Measurements from ENCODE around the gene MOK.

The MOK gene

DNA sequence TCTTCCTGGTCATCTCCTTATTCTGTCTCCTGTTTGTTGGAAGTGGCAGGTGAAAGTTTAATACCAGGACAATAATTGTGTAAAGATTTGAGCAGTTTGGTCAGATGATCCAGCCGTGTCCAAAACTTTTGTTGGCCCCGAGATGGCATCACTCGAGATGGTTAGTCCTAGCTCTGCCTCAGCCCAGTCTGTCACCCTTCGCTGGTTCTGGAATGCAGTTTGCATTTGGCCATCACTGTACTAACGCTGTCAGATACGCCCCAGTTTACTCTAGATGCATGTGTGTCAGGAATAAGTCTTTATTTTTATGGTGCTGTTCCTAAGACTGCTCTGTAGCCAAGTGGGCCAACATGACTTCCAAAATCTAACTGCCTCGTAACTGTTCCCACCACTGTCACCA lies 79.6 kb downstream of the MOK start:
- DNase-seq (ENCODE audit: low read depth in 2 of 2), result no peak

DNA sequence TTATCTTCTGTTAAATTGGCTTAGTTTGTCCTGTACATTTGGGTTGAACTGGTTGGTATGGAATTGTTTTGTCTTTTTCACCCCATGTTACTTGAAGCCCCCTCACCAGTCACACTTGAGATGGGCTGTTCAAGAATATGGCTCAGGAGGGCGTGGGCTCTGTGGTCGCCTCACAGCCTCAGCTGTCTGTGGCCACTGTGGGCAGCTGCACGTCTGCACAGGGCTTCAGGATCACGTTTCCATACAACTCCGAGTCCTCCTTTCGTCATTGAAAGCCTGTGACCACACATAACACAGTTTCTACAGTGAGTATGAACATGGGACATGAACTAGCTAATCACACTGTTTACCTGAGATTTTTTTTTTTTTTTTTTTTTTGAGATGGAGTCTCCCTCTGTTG lies 81.3 kb downstream of the MOK start:
- no peak for DNase-seq (ENCODE audit: low read depth in 2 of 2)

DNA sequence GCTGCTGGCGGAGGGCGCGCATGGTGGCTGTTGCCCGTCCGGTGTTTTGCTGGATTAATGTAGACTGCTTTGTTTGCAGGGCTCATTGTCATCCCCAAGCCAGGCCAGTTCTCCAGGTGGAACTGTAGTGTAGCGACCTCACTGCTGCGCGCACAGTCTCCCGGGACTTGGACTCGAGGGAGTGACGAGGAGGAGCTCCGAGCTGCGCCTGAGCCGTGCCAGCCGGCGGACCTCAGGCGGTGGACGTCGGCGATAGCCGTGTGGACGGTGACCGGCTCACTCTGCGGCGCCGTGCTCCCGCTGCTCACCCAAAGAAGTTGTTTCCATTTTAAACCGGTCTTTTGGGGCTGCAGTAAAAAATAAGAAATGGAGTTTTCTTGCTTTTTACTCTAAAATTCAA lies 82.2 kb downstream of the MOK start:
- no peak for DNase-seq (ENCODE audit: low read depth in 2 of 2)

DNA sequence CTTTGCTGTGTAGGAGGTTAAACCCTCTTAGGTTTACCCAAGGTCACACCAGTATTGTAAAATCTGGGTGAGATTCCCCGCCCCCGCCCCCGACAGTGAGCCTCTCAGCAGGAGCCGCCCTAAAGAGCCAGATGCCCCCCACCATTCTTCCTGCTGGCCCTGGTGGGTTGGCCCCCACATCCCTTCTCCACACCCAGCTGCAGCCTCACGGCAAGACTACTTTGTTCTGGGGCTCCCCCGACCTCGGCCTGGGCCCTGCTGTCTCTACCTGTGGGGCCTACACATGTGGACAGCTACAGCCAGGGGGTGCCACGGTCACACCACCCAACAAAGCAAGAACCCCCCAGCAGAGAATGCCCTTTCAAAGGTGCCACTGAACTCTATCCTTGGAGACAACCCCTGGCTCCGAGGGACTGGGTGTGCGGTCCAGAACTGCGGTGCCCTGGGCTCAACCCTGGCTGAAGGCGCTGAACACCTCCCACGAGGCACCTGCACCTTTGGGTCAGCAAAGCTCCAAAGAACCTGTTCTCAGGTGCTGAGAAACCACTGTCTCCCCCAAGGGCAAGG lies 82.9 kb downstream of the MOK start:
- no peak for DNase-seq (ENCODE audit: low read depth in 2 of 2)

DNA sequence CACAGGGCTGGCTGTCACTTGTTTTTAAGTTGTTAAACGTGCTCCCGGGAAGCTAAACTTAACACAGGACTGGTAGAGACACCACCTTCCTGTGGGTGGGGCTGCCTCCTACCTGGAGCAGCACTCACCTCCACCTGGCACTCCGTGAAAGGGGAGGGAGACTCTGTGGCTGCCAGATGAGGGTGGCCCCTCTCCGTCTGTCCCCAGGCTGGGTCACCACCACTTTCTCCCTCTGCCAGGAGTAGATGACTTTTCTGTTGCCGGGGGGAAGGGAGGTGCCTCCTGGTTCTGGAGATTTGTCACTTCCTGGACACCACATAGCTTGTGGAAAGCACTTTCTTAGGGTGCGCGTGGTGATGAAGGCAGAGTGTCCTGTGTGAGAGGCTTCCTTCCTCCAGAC lies 83.9 kb downstream of the MOK start:
- no peak for DNase-seq (ENCODE audit: low read depth in 2 of 2)

DNA sequence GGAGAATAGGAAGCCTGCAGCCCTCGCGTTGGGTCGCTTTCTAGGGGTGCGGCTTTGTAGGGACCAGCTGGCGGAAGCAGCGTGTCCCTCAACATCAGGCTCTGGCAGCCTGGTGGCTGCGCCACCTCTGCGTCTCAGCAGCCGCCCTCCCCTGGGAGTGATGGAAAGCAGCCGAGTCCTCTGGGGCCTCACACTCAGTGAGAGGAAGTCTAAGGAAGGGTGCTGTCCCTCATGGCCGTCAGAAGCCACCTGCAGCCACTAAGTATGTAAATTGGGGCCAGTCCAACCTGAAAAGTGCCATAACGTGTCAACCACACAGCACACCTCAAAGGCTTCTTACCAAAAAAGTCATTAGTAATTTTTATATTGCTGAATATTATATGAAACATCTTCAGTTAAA lies 84.9 kb downstream of the MOK start:
- no peak for DNase-seq (ENCODE audit: low read depth in 2 of 2)

DNA sequence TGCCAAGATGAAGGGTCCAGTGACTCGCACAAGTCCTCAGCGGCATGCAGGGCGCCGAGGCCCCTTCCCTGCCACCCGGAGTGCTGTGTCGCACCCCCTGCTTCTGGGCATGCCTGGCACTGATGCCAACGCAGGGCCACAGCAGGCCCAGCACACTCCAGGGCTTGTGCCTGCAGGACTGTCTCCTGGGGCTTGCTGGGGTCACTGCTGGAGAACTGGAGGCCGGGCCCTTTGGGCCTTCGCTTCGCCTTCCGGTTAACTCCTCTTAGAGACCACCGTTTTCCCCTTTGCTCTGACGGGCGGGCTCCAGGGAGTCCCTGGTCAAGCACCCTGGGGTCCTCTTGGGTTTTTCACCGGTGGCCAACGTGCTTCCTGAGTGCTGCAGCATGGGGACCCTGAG lies 85.6 kb downstream of the MOK start:
- DNase-seq (ENCODE audit: low read depth in 2 of 2), result no peak

DNA sequence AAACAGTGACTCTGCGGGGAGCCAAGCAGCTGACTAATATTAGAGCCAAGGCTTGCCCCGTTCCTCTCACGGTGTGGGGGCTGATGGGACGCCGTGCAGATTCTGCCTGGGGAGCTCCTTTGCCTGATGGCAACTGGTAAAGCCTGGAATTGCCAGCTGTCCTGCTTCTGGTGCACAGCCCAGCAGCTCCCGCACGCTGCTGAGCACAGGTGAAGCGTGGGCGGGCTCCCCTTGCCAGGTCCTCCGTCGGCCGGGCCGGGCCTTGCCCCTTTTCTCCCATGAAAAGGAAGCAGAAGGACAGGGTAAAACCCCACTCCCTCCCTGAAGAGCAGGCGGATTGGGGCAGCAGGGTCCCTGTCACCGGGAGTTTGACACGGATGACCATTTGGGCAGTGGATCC lies 86.3 kb downstream of the MOK start:
- DNase-seq (ENCODE audit: low read depth in 2 of 2), result no peak

DNA sequence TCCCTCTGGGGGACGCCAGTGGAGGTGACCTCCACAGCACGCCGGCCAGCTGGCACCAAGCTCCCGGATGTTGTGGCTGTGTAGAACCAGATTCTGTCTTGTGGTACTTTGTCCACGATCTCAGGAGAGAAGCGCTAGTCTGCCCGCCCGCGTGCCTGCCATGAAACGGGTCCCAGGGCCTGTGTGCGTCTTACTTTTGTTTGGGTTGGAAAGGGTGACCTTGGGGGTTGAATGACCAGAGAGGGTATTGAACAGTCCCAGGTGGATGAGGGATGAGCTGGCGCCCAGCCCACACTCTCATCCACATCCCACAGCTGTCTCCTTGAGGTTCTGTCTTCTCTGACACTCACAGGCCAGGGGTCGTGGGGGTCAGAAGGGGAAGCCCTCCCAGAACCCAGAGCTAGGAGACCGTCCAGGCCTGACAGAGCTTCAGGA lies 87.0 kb downstream of the MOK start:
- no peak for DNase-seq (ENCODE audit: low read depth in 2 of 2)

DNA sequence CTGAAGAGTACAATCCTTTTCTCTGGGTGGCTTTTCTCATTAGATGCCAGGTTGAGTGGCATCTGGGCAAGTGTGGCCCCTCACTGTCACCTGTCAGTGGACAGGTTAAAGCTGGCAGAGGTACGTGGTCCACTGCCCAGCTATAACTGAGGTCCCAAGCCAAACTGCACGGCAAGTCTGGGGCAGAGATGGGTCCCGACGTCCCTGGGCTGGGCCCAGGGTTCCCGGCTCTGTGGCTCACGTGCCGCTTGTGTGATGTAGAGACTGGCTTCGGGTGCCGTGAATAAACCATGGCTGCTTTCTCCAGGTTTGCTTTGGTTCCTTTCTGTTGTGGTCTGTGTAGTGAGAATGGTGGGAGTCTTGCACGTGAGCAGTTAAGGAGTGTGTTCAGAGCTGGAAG lies 87.6 kb downstream of the MOK start:
- no peak for DNase-seq (ENCODE audit: low read depth in 2 of 2)

DNA sequence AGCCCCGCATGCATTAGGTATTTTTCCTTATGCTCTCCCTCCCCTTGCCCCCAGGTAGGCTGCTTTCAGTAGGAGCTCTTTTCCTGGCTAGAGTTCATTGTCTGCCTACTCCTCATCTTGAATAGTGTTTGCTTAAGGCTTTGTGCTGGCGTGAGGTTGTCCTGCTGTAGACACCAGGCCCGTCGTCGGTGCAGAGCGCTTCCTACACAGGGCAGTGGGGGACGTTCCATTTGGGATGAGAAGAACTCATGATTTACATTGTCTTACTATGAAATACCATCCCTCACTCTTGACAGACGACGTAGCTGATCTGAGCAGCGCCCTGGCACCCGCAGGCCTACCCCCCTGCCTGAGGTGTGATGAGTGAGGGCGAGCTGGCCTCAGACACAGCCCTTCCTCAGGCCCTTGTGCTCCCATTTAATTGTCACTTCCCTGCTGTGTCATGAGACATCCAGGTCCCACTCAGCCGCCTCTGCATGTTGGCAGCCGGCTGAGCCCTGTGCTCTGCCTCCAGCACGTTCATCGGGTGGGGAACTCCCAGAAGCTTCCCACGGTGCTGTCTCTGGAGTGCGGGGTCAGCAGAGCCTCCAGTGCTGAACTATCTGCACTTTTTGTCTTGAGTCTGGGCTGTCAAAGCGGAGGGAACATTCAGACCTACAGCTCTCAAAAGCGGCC lies 89.3 kb downstream of the MOK start:
- no peak for DNase-seq (ENCODE audit: low read depth in 2 of 2)

DNA sequence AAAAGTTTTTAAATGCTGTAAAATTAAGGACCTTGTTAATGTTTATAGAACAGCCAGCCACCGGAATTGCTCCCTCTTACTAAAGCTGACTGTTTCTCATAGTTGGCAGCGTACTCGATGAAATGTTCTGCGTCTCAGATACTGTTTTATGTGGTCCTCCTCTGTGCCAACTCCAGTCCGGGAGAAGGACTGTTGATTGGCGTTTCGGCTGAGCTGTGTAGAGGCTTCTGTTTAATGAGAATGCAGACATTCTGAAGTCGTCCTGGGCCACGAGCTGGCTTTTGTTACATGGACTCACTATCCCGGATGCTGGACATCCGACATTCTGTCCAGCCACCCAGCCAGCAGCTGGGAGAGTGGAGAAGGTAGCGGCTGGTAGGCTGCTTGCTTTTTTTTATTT lies 89.9 kb downstream of the MOK start:
- DNase-seq (ENCODE audit: low read depth in 2 of 2), result no peak

DNA sequence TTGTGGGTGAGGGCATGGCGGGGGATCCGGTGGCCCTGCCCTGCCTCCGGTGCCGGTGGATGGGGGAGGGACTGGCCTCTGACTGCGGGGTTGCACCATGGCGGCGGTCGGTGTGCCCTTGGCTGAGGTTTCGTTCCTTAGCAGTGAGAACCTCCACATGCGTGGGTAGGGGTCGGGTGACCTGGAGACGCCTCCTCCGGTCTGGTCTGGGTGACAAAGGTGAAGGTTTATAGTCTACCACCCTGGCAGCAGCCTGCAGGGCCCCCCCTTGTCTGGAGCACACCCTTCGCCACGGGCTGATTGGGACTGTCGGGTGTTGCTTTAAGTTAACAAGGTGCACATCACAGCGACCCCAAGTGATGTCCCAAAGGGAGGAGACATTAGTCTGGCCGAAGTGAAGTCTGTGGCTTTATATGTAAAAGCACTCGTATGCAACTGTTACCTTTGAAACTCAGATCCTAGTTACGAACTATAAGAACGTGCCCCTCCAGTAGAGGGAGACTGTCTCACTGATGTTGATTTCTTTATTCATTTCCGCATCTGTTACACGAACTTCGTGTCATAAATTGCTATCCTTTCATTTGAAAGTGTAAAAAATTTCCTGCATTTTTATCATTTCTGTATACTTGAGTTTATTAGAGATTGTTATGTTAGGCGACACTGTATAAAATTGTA lies 90.8 kb downstream of the MOK start:
- no peak for DNase-seq (ENCODE audit: low read depth in 2 of 2)

DNA sequence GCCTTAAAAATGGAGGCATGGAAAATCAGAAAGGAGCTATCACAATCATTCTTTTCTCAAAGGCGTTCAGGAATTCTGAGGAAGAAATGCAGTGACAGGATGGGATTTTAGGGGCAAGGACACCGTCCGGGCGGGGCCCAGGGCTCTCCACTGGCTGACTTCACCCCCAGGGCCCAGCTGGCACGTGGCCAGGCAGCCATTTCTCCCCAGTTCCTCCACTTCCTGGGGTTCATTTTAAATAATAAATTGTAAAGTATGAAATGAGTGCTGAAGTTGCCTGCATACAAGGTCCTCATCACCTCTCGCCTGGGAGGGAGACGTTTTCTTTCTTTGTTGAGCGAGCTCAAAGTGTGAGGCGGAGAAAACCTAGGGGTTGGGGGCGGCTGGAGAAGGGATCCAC lies 91.5 kb downstream of the MOK start:
- no peak for DNase-seq (ENCODE audit: low read depth in 2 of 2)

DNA sequence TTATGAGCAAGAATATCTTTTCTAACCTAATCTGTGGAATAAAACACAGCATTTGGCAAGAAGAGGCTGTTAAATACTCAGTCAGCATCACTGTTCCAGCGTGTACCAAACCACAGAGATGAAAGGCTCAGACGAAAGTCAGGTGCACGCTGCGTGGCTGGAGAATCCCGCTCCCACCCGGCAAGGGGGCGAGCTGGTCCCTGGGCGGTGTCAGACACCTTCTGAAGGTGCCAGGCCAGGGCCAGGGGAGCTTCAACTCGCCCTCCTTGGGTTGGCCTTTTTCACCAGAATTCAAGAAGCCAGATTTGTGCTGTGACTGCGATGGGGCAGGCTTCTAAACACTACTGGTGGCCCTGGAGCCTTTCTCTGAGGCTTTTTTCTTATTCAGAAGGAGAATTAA lies 92.1 kb downstream of the MOK start:
- DNase-seq (ENCODE audit: low read depth in 2 of 2), result no peak

DNA sequence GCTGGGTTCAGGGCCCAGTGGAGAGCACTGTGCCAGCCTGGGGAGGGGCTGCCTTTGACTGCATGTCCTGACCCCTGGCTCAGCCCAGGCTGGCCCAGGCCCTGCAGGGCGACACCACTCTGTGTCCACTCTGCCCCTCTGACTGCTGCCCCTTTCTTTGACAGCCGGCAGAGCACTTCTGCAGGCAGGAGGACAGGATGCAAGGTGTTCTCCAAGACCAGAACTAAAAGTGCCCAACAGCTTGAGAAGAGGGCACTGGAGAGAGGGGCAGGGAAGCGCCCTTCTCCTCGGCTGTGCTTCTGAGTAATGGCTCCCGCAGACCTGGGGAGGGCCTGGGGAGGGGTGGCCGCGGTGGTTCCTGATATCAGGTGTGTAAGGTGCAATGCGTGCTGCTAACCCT lies 92.6 kb downstream of the MOK start:
- DNase-seq (ENCODE audit: low read depth in 2 of 2), result no peak

DNA sequence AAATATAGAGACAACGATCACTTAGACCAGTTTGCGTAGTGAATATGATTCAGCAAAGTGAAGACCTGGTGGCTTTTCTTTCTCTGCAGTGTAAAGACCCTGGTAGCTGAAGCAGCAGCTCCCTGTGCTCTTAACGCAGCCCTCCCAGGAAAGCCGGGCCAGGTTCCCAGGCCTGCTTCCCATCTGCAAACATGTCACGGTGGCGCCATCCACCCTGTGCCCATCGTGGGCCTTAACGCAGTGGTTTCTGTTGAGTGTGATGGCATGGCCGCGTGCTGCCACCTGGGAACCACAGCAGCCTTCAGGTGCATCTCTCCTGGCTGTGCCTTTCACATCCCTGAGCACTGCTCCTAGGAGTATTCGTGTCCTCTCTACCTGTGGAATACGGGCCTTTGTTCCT lies 93.7 kb downstream of the MOK start:
- no peak for DNase-seq (ENCODE audit: low read depth in 2 of 2)

DNA sequence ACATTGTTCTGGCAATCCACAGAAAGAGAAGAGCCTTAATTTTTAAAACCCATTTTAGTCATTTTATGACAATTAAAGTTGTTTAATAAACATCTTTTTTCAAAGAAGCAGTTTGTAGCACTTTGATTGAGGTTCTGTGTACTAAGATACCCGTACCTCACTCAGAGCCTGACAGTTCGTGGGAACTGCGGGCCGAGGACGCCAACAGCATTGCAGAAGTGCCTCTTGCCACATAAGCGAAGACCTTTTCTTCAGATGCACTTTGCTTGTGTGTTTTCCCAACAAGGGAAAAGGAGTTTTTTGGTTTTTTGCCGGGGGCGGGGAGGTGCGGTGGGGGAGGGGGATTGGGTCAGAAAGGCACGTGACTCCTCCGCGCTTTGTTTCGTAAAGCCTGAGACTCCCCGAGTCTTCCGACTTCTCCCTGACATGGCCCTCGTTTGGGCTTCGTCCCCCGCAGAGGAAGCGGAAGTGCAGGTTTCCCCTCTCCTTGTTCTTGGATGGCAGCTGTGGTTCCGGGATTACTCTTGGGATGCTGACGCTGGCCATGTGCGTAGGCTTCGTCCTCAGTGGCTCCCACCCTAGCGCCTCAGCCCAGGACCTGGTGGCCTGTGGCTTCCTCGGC lies 94.4 kb downstream of the MOK start:
- no peak for DNase-seq (ENCODE audit: low read depth in 2 of 2)

DNA sequence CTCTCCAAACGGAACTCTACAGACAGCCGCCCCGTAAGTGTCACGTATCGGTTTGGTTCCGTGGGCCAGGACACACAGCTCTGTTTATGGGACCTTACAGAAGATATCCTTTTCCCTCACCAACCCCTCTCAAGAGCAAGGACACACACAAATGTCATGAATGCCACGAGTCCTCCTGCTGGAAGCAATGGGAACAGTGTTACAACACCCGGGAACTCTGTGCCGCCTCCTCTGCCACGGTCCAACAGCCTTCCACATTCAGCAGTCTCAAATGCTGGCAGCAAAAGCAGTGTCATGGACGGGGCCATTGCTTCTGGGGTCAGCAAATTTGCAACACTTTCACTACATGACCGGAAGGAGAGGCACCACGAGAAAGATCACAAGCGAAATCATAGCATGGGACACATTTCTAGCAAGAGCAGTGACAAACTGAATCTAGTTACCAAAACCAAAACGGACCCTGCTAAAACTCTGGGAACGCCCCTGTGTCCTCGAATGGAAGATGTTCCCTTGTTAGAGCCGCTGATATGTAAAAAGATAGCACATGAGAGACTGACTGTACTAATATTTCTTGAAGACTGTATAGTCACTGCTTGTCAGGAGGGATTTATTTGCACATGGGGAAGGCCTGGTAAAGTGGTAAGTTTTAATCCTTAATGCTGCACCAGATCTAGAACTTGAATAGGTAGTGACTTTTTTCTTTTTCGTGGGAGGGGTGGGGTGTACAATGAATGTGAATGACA lies 95.6 kb downstream of the MOK start:
- no peak for DNase-seq (ENCODE audit: low read depth in 2 of 2)

DNA sequence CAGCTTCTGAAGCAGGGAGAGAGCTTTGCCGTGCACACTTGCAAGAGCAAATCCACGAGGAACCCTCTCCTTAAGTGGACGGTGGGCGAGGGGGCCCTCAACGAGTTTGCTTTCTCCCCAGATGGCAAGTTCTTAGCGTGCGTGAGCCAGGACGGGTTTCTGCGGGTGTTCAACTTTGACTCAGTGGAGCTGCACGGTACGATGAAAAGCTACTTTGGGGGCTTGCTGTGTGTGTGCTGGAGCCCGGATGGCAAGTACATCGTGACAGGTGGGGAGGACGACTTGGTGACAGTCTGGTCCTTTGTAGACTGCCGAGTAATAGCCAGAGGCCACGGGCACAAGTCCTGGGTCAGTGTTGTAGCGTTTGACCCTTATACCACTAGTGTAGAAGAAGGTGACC lies 96.2 kb downstream of the MOK start:
- DNase-seq (ENCODE audit: low read depth in 2 of 2), result no peak

DNA sequence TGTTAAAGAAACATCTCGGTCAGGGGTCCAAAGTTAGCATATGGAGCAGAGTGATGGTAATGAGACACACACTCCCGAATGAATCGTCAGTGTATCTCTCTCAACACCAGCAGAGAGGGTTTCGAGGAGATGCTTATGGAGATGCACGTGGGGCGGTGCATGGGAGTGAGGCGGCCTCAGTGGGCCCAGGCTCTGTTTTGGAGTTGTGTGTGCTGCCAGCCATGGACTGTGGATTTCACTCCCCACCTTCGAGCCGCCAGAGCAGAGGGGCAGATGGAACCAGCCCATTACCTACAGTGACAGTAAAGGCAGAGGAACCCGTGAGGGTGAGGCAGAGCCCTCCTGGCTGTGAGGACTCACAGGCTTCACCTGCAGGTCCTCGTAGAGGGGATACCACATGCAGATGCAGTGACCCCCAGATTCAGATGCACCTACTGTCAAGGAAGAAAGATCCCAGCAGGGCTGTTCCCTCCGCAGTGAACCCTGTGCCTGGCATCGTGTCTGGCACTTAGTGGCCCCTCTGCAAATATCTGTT lies 97.1 kb downstream of the MOK start:
- no peak for DNase-seq (ENCODE audit: low read depth in 2 of 2)

DNA sequence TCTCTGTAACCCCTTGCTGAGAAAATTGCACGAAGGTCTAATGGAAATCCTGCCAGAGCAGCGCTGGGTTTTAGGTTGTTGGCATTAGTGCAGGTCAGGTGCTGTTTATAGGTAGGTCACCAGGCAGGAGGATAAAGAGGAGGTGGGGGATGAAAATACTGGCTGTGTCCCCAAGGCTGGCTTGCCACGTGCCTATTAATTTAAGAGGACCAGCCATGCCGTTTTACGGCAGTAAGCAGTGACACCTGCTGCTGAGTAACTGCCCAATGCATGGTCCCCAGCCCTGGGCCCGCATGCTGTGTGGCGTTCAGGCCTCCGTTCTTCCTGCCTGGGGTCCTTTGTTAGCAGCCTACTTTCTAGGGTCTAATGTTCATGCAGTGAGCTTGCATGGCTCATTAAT lies 98.0 kb downstream of the MOK start:
- DNase-seq (ENCODE audit: low read depth in 2 of 2), result no peak
